T-helper 17 cell (primary cell): ENCODE measurements around the gene PRDX4. TPM values are rescaled to one million over a fixed set of nuclear protein-coding genes. Genes with fewer than 3 reads are reported as not detected.

Experiments used
- ATAC-seq: fragments of 150-1000 bp; cut with Tn5 transposase; 2 replicates; pipeline ENCODE4 v1.10.0; 2021; ENCODE audit warnings: mild to moderate bottlenecking, moderate library complexity
- DNase-seq, 3 donors: peaks; one replicate each; pipeline versions ENCODE4 v3.0.0 to v3.0.0-alpha.2; 2020 to 2021
- H3K9me3 ChIP-seq: one replicate; pipeline ENCODE4 v1.7.0; 2013; ENCODE audit warnings: low read length, mild to moderate bottlenecking; ENCODE audit not compliant: control insufficient read depth, poor library complexity, severe bottlenecking
- H3K27ac Mint-ChIP-seq: one replicate; pipeline ENCODE4 v1.8.0; 2022; ENCODE audit warnings: mild to moderate bottlenecking, moderate library complexity, mixed read lengths
- H3K27me3 Mint-ChIP-seq: one replicate; pipeline ENCODE4 v1.8.0; 2022; ENCODE audit warnings: mixed read lengths
- H3K36me3 Mint-ChIP-seq: one replicate; pipeline ENCODE4 v1.8.0; 2022; ENCODE audit warnings: low read depth, mixed read lengths
- H3K4me1 Mint-ChIP-seq: one replicate; pipeline ENCODE4 v1.8.0; 2022; ENCODE audit warnings: mild to moderate bottlenecking, mixed read lengths
- H3K4me3 Mint-ChIP-seq: one replicate; pipeline ENCODE4 v1.8.0; 2022; ENCODE audit warnings: mild to moderate bottlenecking, moderate library complexity, mixed read lengths
- total RNA-seq, 4 donors: library from RNA in 2 of 4; stranded (reverse) in 2 of 4; gene quantifications; one replicate each; pipeline ENCODE4 v1.2.3 and lab custom pipeline; 2022 to 2026

PRDX4 gene
- total RNA-seq, 2 donors from 2014 or later, result 9.1 to 9.6 TPM

DNA sequence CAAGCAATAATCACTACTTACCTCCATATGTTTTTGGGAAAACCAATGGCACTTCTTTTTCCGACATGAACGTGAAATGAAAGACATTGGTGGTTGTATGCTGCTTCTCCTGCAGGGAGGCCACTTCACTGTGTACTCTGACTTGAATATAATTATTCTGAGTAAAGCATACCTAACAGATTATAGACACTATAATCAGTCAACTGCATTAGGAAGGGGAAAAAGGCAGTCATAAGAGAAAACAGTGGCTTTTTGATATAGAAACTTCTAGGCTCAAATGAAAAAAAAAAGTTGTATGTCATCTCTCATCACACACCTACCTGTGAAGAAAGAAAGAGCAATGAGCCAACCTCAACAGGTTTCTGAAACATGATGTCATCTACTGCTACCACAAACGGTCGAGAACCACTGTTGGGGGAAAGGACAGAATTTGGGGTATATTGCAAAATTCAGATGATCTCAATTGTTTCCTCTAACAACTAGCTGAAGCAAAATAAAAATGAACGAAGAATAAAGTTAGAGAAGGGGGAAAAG, 37.4 kb downstream of the PRDX4 start:
- no peak overlapping the region for H3K4me3 Mint-ChIP-seq
- H3K4me1 Mint-ChIP-seq, result no peaks in the 10 kb centered on the region
- H3K36me3 Mint-ChIP-seq, result no peaks in the 10 kb centered on the region
- no peak overlapping the region for H3K27ac Mint-ChIP-seq
- DNase-seq, result no peak
- no peak for ATAC-seq
- no peaks in the 10 kb centered on the region for H3K27me3 Mint-ChIP-seq
- H3K9me3 ChIP-seq, result no peaks in the 10 kb centered on the region

DNA sequence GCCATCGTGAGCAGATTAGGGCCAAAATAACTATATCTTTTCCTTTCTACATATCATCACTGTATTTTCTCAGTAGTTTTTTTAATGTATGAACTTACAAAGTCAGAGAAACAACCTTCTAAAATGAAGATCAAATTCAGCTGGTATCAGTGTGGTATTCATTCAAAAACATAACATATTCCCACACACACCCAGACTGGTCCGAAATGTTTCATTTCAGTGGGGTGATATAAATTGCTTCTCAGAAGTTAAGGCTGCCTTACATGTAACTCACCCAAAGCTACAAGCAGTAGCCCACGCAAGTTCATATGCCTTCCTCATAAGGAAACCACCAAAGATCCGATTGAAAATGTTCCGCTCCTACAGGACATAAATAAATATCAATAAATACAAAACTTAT, 37.9 kb downstream of the PRDX4 start:
- no peaks in the 10 kb centered on the region for H3K9me3 ChIP-seq
- Mint-ChIP-seq H3K27ac (no peak overlapping the region), H3K4me1 (no peaks in the 10 kb centered on the region), H3K4me3 (no peak overlapping the region), H3K27me3 (no peaks in the 10 kb centered on the region), H3K36me3 (no peaks in the 10 kb centered on the region)
- ATAC-seq (no peak), DNase-seq (no peak)

- H3K27ac Mint-ChIP-seq, result no peak overlapping the region
- H3K4me1 Mint-ChIP-seq, result peaks cover 4% of the 10 kb centered on the region
- H3K27me3 Mint-ChIP-seq, result no peaks in the 10 kb centered on the region
- peaks cover 6% of the 10 kb centered on the region for H3K36me3 Mint-ChIP-seq
- DNase-seq (no peak), ATAC-seq (no peak)
- no peak overlapping the region for H3K4me3 Mint-ChIP-seq
- H3K9me3 ChIP-seq, result no peaks in the 10 kb centered on the region
These were observed 52.9 kb downstream of the PRDX4 start for GRCh38 chrX:23720117-23720677.

- Mint-ChIP-seq H3K4me3 (no peak overlapping the region), H3K4me1 (no peaks in the 10 kb centered on the region), H3K27ac (no peak overlapping the region), H3K36me3 (peaks cover 6% of the 10 kb centered on the region), H3K27me3 (no peaks in the 10 kb centered on the region)
- no peaks in the 10 kb centered on the region for H3K9me3 ChIP-seq
- no peak for DNase-seq
- no peak for ATAC-seq
These were observed 58.9 kb downstream of the PRDX4 start for GRCh38 chrX:23726191-23726590.

DNA sequence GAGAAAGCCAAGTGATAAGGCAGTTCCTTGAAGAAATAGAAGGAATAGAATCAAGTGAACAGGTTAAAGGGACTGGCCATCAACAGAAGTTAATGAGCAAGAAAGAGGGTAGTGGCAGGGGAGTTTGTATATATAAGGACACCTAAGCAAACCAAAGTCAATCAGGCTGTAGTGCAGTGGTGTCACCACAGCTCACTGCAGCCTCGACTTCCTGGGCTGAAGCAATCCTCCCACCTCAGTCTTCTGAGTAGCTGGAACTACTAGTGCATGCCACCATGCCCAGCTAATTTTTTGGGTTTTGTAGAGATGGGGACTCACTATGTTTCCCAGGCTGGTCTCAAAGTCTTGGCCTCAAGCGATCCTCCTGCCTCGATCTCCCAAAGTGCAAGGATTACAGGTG, 59.9 kb downstream of the PRDX4 start:
- H3K27ac Mint-ChIP-seq, result no peak overlapping the region
- no peaks in the 10 kb centered on the region for H3K9me3 ChIP-seq
- no peaks in the 10 kb centered on the region for H3K27me3 Mint-ChIP-seq
- H3K4me1 Mint-ChIP-seq, result no peaks in the 10 kb centered on the region
- no peak overlapping the region for H3K4me3 Mint-ChIP-seq
- ATAC-seq (no peak), DNase-seq (no peak)
- peaks cover 6% of the 10 kb centered on the region for H3K36me3 Mint-ChIP-seq

GRCh38 chrX:23729214-23729613, 61.9 kb downstream of the PRDX4 start:
- Mint-ChIP-seq H3K27me3 (no peaks in the 10 kb centered on the region), H3K27ac (no peak overlapping the region), H3K4me3 (no peak overlapping the region), H3K36me3 (peaks cover 7% of the 10 kb centered on the region), H3K4me1 (peaks cover 4% of the 10 kb centered on the region)
- DNase-seq (no peak), ATAC-seq (no peak)
- H3K9me3 ChIP-seq, result no peaks in the 10 kb centered on the region

DNA sequence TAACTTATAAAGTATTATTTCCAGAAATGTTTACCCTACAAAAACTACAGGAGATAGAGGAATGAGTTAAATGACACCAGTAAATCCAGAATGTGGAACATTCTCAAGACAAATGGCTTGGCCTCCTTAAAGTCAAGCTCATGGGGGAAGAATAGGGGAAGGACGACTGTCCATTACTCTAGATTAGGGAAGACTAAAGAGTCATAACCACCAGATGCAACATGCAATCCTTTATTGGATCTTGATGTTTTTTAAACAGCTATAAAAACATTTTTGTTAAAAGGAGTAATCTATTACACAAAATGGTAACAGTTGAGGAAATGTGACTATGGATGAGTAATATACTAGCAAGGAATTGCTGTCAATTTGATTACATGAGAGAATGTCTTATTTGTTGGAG, 64.7 kb downstream of the PRDX4 start:
- DNase-seq, result no peak
- H3K27ac Mint-ChIP-seq, result peak overlapping the region; percentile 24
- no peaks in the 10 kb centered on the region for H3K27me3 Mint-ChIP-seq
- peaks cover 4% of the 10 kb centered on the region for H3K4me1 Mint-ChIP-seq
- no peak for ATAC-seq
- H3K36me3 Mint-ChIP-seq, result peaks cover 7% of the 10 kb centered on the region
- H3K9me3 ChIP-seq, result no peaks in the 10 kb centered on the region
- no peak overlapping the region for H3K4me3 Mint-ChIP-seq

DNA sequence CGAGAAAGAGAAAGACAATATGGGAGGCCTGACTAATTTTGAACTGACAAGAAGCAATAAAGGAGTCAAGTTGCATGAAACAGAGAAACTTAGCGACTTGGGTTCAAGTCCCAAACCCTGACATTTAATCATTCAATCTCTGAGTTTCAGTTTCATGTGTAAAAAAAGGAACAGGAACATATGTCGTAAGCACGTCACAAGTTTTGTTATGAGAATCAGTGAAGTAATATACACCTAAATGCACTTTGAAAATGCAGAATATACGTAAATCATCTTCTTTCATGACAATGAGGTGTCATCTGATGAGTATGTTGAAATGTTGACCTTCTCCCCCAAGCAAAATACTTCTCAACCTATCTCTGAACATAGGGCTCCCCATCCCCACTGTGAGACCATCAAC, 65.4 kb downstream of the PRDX4 start:
- Mint-ChIP-seq H3K27ac (no peak overlapping the region), H3K4me1 (peaks cover 4% of the 10 kb centered on the region), H3K36me3 (peaks cover 7% of the 10 kb centered on the region), H3K4me3 (no peak overlapping the region), H3K27me3 (no peaks in the 10 kb centered on the region)
- ATAC-seq, result peak; percentile 48
- DNase-seq, result no peak
- H3K9me3 ChIP-seq, result no peaks in the 10 kb centered on the region

Other genes starting within 250 kb of the PRDX4 start
- gene ACOT9, start 75.8 kb downstream of the PRDX4 start, total RNA-seq, result 10 to 100 TPM; 22.5 to 24.9 TPM
- 100 to 1,000 TPM; 362 to 368 TPM for gene SAT1, start 115.7 kb downstream of the PRDX4 start, total RNA-seq
- 10 to 100 TPM; 10.9 to 14.9 TPM for gene APOO, start 240.4 kb downstream of the PRDX4 start, total RNA-seq
- not detected for gene CXorf58, start 240.5 kb downstream of the PRDX4 start, total RNA-seq